Memory B cell (primary cell): Measurements from ENCODE around the gene DNAH10.
A peak's percentile ranks its signal among the peaks of the same experiment; 100 is the strongest.
"Not testable (repeated sequence)": the region's sequence is repeated elsewhere in the genome, so short reads cannot be mapped to it uniquely, and the experiment has no call there.

Source experiments
- ATAC-seq: fragments of 150-1000 bp; cut with Tn5 transposase; 2 replicates; pipeline ENCODE4 v1.10.0; 2021; ENCODE audit warnings: low read depth, mild to moderate bottlenecking, moderate library complexity
- DNase-seq, 2 donors: peaks; one replicate each; pipeline ENCODE4 v3.0.0; 2022; ENCODE audit warnings: low spot score in 2 of 2
- H3K27ac Mint-ChIP-seq: one replicate; pipeline ENCODE4 v1.8.0; 2022; ENCODE audit warnings: mild to moderate bottlenecking, moderate library complexity, mixed read lengths
- H3K27me3 Mint-ChIP-seq: one replicate; pipeline ENCODE4 v1.8.0; 2022; ENCODE audit warnings: mixed read lengths
- H3K36me3 Mint-ChIP-seq: one replicate; pipeline ENCODE4 v1.8.0; 2022; ENCODE audit warnings: mild to moderate bottlenecking, mixed read lengths
- H3K4me1 Mint-ChIP-seq: one replicate; pipeline ENCODE4 v1.8.0; 2022; ENCODE audit warnings: mixed read lengths
- H3K4me3 Mint-ChIP-seq: one replicate; pipeline ENCODE4 v1.8.0; 2022; ENCODE audit warnings: mild to moderate bottlenecking, moderate library complexity, mixed read lengths
- H3K9me3 Mint-ChIP-seq: one replicate; pipeline ENCODE4 v1.8.0; 2022; ENCODE audit warnings: mixed read lengths

DNAH10 gene

DNA sequence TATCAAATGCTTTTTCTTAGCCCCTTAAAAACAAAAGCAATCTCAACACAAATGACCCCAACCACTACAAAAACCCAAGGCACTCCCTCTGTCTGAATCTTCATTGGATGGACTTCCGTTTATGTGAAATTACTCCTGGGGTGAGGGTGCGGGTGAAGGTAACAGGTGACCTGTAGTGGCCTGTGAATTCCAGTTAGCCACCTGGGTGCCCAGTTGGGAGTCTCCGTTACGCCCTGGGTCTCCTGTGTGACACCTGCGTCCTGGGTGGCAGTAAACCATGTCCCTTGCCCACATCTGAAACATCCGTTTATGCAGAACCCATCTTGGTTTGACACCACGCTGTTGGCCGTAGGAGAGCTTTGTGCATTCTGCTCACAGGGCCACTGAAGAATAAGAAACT, 148.0 kb downstream of the DNAH10 start:
- Mint-ChIP-seq H3K9me3 (no peaks in the 10 kb centered on the region), H3K27ac (peak overlapping the region; percentile 22), H3K36me3 (no peaks in the 10 kb centered on the region), H3K4me3 (no peak overlapping the region), H3K4me1 (peaks cover 5% of the 10 kb centered on the region), H3K27me3 (no peaks in the 10 kb centered on the region)
- ATAC-seq (no peak), DNase-seq (no peak)

DNA sequence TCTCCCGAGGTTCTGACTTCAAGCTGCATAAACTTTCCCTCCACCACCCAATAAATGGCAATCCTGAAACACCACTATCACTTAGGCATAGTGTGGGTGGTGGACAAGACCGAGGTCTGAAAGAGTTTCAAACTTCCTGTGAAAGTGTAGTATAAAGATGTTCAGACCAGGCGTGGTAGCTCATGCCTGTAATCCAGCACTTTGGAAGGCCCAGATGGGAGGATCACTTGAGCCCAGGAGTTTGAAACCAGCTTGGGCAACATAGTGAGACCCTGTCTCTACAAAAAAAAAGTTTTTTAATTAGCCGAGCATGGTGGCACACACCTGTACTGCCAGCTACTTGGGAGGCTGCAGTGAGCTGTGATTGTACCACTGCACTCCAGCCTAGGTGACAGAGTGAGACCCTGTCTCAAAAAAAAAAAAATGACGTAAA, 148.7 kb downstream of the DNAH10 start:
- no peak for DNase-seq
- Mint-ChIP-seq H3K4me1 (no peaks in the 10 kb centered on the region), H3K4me3 (no peak overlapping the region), H3K27ac (peak overlapping the region; percentile 39), H3K27me3 (no peaks in the 10 kb centered on the region), H3K36me3 (no peaks in the 10 kb centered on the region), H3K9me3 (no peaks in the 10 kb centered on the region)
- no peak for ATAC-seq

DNA sequence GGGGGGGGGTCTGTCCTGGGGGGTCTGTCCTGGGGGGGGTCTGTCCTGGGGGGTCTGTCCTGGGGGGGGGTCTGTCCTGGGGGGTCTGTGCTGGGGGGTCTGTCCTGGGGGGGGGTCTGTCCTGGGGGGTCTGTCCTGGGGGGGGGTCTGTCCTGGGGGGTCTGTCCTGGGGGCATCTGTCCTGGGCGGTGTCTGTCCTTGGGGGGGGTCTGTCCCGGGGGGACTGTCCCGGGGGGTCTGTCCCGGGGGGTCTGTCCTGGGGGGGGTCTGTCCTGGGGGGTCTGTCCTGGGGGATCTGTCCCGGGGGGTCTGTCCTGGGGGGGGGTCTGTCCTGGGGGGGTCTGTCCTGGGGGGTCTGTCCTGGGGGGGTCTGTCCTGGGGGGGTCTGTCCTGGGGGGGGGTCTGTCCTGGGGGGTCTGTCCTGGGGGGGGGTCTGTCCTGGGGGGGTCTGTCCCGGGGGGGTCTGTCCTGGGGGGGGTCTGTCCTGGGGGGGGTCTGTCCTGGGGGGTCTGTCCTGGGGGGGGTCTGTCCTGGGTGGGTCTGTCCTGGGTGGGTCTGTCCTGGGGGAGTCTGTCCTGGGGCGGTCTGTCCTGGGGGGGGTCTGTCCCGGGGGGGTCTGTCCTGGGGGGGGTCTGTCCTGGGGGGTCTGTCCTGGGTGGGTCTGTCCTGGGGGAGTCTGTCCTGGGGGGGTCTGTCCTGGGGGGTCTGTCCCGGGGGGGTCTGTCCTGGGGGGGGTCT, 149.7 kb downstream of the DNAH10 start:
- not testable (repeated sequence) for DNase-seq, H3K36me3 Mint-ChIP-seq

DNA sequence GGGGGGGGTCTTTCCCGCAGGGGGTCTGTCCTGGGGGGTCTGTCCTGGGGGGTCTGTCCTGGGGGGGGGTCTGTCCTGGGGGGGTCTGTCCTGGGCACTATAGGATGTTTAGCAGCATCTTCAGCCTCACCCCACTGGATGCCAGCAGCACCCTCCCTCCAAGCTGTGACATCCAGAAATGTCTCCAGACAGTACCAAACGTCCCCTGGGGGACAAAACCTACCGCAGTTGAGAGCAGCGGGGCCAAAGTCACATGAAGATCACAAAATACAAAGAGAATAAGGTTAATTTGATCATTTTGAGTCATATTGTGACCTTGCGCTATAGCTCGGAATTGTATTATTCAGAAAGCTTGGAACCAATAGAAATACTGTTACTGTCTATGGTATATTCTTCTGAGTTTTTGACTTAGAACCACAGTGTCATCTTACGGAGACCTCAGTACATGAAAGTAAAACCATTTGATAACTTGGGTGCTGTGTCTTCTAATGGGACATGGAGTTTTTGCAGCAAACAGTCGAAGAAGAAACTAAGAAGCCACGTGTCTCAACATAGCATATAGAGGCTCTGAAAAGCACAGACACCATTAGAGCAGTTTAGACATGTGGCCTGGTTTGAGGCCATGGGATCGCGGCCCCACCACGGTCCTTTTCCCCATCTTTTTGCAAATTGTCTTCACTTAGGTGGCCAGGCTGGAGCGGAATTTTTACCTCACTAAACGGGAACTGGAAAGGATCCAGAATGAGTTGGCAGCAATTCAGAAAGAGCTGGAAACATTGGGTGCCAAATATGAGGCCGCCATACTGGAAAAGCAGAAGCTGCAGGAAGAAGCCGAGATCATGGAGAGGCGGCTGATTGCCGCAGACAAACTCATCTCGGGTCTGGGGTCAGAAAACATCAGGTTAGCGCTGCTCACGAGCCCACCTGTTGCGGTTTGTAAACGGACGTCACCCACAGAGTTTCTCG, 150.6 kb downstream of the DNAH10 start:
- H3K4me1 Mint-ChIP-seq, result no peaks in the 10 kb centered on the region
- H3K27me3 Mint-ChIP-seq, result peaks cover 4% of the 10 kb centered on the region
- no peaks in the 10 kb centered on the region for H3K9me3 Mint-ChIP-seq
- no peak for DNase-seq
- H3K4me3 Mint-ChIP-seq, result no peak overlapping the region
- no peak for ATAC-seq
- H3K36me3 Mint-ChIP-seq, result no peaks in the 10 kb centered on the region
- H3K27ac Mint-ChIP-seq, result no peak overlapping the region

More for the DNA sequence above, 149.7 kb downstream of the DNAH10 start:
- not testable (repeated sequence) for H3K9me3 Mint-ChIP-seq, H3K4me3 Mint-ChIP-seq, H3K27ac Mint-ChIP-seq, H3K4me1 Mint-ChIP-seq, H3K27me3 Mint-ChIP-seq, ATAC-seq

DNA sequence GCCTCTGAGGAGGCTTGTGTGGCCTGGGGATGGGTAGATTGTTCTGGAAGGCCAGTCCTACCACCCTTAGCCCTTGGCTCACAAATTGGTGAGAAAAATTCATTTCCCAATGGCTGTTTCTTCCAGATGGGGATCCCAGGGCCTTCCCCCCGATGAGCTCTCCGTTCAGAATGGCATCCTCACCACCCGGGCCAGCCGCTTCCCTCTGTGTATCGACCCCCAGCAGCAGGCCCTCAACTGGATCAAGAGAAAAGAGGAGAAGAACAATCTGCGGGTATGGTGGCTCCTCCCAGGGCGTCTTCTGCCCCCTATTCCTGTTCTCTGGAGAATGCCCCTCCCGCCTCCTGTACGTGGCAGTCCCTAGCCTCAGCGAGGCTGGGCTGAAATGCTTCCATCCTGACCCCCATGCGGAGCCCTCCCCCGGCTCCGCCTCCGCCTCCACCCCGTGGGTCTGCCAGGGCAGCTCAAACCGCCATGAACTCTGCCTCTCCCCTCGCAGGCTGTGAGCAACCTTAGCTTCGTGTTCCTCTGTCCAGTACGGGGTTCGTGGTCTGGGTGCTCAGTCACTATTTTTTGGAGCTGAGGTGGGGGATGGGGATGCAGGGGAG, 152.7 kb downstream of the DNAH10 start:
- DNase-seq (no peak), ATAC-seq (no peak)
- Mint-ChIP-seq H3K9me3 (no peaks in the 10 kb centered on the region), H3K4me3 (no peak overlapping the region), H3K27me3 (peaks cover 4% of the 10 kb centered on the region), H3K4me1 (no peaks in the 10 kb centered on the region), H3K27ac (no peak overlapping the region), H3K36me3 (no peaks in the 10 kb centered on the region)

DNA sequence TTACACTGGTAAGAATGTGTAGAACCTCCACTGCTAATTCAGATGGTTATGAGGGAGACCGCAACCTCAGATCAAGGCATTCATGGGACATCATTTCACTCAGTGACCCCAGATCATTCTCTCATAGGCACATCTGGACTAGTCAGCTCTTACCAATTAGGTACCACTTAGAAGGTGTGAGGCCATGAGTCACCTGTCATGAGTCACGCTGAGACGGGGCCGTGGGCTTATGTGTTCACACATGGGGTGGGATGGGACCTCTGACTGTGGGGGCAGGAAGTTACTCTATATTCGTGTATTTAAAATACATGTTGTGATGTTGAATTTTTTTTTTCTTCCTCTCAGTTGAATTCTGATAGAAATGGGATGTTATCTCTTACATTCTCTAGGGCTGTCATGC, 154.6 kb downstream of the DNAH10 start:
- Mint-ChIP-seq H3K9me3 (no peaks in the 10 kb centered on the region), H3K4me3 (no peak overlapping the region), H3K4me1 (no peaks in the 10 kb centered on the region), H3K27ac (no peak overlapping the region), H3K36me3 (no peaks in the 10 kb centered on the region), H3K27me3 (peaks cover 4% of the 10 kb centered on the region)
- DNase-seq (no peak), ATAC-seq (no peak)

DNA sequence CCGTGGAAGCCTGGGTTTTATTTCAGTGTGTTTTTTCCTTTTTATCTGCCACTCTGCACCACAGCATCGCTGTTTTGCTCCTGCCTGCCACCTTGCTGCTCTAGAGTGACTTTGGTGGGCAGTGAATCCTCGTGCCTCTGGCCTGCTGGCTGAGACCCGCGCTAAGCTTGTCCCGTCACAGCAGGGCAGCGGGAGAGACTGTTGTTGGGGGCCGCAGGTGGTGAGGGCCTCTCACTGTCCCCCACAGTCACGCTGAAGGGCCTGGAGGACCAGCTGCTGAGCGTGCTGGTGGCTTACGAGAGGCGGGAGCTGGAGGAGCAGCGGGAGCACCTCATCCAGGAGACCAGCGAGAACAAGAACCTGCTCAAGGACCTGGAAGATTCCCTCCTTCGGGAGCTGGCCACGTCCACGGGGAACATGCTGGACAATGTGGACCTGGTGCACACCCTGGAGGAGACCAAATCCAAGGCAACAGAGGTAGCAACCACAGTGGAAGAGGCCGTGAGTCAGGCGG, 155.3 kb downstream of the DNAH10 start:
- ATAC-seq (no peak), DNase-seq (no peak)
- no peak overlapping the region for H3K4me3 Mint-ChIP-seq
- no peaks in the 10 kb centered on the region for H3K9me3 Mint-ChIP-seq
- no peaks in the 10 kb centered on the region for H3K36me3 Mint-ChIP-seq
- H3K27ac Mint-ChIP-seq, result no peak overlapping the region
- no peaks in the 10 kb centered on the region for H3K4me1 Mint-ChIP-seq
- peaks cover 4% of the 10 kb centered on the region for H3K27me3 Mint-ChIP-seq

DNA sequence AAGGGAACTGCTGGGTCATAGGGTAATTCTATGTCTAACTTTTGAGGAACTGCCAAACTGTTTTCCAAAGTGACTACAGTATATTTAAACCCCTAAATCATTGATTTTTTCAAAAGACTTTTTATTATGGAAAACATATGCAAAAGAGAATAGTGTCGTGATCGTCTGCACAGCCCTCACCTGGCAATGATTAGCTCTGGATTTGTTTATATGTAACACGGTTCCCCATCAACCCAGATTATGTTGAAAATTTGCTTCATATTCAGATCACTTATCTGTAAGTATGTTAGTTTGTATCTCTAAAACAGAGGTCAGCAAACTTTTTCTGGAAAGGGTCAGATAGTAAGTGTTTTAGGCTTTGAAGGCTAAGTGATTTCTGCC, 157.9 kb downstream of the DNAH10 start:
- no peak overlapping the region for H3K27ac Mint-ChIP-seq
- no peaks in the 10 kb centered on the region for H3K4me1 Mint-ChIP-seq
- H3K4me3 Mint-ChIP-seq, result no peak overlapping the region
- no peaks in the 10 kb centered on the region for H3K9me3 Mint-ChIP-seq
- peaks cover 11% of the 10 kb centered on the region for H3K27me3 Mint-ChIP-seq
- ATAC-seq, result no peak
- no peak for DNase-seq
- no peaks in the 10 kb centered on the region for H3K36me3 Mint-ChIP-seq

DNA sequence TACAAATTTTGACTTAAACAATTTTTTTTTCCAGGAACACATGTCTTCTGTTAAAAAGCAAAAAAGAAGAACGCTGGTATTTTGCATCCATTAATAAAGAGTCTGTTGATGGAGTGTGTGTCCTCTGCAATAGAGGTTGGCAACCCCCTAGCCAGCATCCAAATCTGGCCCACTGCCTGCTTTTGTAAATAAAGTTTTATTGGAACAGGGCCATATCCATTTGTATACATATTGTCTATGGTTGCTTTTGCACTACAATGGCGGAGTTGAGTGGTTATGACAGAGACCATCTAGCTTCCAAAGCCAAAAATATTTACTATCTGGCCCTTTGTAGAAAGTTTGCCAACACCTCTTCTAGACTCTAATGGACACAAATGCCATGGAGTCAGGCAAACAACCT, 160.9 kb downstream of the DNAH10 start:
- Mint-ChIP-seq H3K9me3 (no peaks in the 10 kb centered on the region), H3K27me3 (peaks cover 7% of the 10 kb centered on the region), H3K27ac (no peak overlapping the region), H3K4me3 (no peak overlapping the region), H3K4me1 (peaks cover 3% of the 10 kb centered on the region), H3K36me3 (no peaks in the 10 kb centered on the region)
- no peak for DNase-seq
- ATAC-seq, result no peak

DNA sequence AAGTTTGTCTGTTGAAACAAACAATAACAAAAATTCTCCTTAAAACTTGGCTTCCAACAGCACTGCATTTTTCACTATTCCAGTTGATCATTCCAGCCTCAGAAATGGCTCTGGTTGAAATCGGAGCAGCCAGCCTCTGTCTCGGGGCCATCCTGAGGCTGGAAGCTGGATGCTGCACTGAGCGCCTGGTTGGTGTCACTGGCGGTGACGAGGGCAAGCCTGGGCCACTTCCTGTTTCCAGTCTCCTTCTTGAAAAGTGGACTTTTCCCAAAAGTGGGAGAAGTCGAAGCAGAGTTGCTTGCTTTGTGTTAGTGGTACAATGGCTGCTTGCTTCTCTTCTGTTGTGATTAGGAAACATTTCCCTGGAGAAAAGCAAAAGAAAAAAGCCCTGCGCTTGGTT, 161.8 kb downstream of the DNAH10 start:
- H3K9me3 Mint-ChIP-seq, result no peaks in the 10 kb centered on the region
- H3K4me3 Mint-ChIP-seq, result no peak overlapping the region
- H3K36me3 Mint-ChIP-seq, result no peaks in the 10 kb centered on the region
- DNase-seq (no peak), ATAC-seq (no peak)
- no peak overlapping the region for H3K27ac Mint-ChIP-seq
- peaks cover 9% of the 10 kb centered on the region for H3K27me3 Mint-ChIP-seq
- peaks cover 3% of the 10 kb centered on the region for H3K4me1 Mint-ChIP-seq

DNA sequence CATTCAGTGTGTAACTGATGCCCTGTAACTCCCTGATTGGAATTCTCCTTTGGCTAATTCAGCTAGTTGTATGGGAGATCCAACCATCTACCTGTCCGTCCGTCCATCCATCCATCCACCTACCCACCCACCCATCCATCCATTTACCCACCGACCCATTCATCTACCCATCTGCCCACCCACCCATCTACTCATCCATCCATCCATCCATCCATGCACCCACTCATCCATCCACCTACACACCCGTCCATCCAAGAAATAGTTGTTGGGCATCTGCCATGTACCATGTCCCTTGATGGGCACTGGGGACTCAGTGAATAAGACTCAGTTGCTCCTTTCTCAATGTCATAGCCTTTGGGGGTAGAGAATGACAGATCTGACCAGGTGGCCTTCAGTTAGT, 162.4 kb downstream of the DNAH10 start:
- DNase-seq, result no peak
- no peaks in the 10 kb centered on the region for H3K36me3 Mint-ChIP-seq
- H3K27ac Mint-ChIP-seq, result no peak overlapping the region
- peaks cover 11% of the 10 kb centered on the region for H3K27me3 Mint-ChIP-seq
- peaks cover 3% of the 10 kb centered on the region for H3K4me1 Mint-ChIP-seq
- H3K4me3 Mint-ChIP-seq, result no peak overlapping the region
- H3K9me3 Mint-ChIP-seq, result no peaks in the 10 kb centered on the region
- ATAC-seq, result no peak

DNA sequence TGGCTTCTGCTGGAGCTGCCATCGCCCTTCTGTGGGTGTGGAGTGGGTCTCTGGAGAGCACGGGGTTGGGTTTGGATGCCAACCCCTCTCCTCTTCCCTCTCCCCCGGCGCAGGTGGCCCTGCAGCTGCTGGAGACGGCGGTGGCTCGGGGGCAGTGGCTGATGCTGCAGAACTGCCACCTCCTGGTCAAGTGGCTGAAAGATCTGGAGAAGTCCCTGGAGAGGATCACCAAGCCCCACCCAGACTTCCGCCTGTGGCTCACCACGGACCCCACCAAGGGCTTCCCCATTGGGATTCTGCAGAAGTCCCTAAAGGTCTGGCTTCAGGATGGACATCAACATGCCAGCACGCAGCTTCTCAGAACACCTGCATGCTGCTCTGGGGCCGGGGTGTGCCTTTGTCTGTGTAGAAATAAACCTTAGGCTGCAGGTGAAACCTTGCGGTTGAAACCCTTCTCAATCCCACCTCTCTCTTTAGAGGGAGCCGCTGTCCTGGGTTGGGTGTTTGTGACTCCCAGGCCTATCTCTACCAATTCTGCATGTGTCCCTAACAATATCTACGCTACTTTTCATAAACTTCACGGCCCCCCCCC, 166.3 kb downstream of the DNAH10 start:
- Mint-ChIP-seq H3K4me1 (peaks cover 3% of the 10 kb centered on the region), H3K9me3 (no peaks in the 10 kb centered on the region), H3K27ac (no peak overlapping the region), H3K27me3 (peaks cover 10% of the 10 kb centered on the region), H3K4me3 (no peak overlapping the region), H3K36me3 (no peaks in the 10 kb centered on the region)
- ATAC-seq (no peak), DNase-seq (no peak)

DNA sequence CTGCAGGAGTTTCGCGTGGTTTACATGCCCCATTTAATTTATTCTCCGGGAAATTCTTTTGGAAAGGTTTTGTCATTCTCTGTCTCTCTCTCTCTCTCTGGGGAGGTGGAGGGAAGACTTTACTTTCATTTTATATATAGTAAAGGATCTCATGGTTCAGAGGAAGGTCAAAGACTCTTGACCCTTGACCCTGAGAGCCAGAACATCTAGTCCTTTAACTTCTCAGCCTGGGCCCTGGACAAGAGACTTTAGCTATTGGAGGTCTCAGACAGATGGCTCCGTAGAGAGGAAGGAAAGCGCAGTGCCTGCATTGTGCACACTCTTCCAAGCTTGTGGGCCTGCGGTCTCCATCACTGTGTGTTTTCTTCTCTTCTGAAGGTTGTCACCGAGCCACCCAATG, 166.8 kb downstream of the DNAH10 start:
- no peaks in the 10 kb centered on the region for H3K9me3 Mint-ChIP-seq
- H3K4me3 Mint-ChIP-seq, result no peak overlapping the region
- H3K4me1 Mint-ChIP-seq, result peaks cover 3% of the 10 kb centered on the region
- peaks cover 10% of the 10 kb centered on the region for H3K27me3 Mint-ChIP-seq
- no peak for ATAC-seq
- no peaks in the 10 kb centered on the region for H3K36me3 Mint-ChIP-seq
- H3K27ac Mint-ChIP-seq, result no peak overlapping the region
- no peak for DNase-seq
